GM15510 (cell line): ENCODE results near the gene LDLRAD4.

Experiments
- POLR2A ChIP-seq: IDR thresholded peaks from 3 replicates; pipeline ENCODE4 v1.6.1; 2011; ENCODE audit warnings: borderline replicate concordance; ENCODE audit not compliant: insufficient read length; ENCODE audit errors: extremely low read depth

The LDLRAD4 gene

DNA sequence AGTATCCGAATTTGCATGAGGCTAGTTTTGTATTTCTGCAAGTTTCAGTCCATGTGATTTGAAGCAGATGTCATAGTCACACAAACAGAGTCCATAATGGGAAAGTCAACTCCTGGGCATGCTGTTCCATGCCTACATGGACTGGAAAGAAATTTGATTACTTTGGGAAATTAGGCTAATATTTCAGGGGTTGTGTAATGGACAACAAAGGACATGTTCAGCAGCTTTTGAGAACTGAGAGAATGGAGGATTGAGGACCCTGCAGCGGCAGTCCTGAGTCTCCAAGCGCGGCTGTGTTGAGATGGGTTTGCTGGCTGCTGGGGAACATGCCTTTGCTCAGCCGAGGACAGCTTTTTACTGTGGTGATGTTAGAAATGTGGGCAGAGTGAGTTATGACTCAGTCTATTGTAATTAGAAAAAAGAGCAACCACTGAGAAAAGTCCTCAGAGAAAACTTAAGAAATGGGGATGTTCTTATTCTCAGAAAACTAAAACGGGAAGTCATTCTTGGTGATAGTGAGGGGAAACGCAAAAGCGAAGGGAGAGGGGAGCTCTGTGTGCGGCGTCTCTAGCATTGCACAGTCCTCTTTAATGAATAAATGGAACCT lies 358.6 kb downstream of the LDLRAD4 start:
- TF ChIP-seq POLR2A, result no peak

DNA sequence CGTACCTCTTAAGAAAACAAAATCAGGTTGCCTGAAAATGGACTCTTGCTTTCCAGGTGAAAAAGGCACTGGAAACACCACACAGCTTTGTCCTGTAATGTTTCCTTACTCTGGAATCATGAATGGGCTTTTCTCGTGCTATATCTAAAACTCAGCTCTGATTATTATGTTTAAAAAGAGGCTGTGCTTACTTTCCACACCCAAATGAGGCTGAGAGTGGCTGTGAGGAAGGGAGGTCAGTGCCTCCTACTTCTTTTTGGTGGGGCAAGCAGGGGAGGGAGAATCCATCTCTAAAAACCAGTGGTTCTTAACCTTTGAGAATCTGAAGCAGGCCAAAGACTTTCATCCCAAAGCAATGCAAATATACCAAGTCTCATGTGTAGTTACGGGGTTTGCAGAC lies 359.2 kb downstream of the LDLRAD4 start:
- no peak for TF ChIP-seq POLR2A

DNA sequence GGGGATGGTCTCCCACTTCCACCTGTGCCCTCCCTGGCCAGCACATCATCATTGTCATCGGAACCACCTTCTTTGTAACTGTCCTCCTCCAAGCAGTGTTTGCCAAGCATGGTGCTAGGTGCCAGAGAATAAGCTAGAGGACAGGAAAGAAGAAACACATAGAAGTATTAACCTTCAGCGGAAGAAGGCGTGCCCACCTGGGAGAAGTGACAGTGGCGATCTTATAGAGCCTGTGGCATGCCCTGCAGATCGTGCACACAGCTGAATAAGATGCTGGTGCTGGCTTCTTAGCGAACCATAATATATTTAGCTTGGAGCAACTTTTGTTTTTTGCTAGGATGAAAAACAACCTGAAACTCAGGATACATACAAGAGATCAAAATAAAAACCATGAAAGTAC lies 359.8 kb downstream of the LDLRAD4 start:
- TF ChIP-seq POLR2A, result no peak

DNA sequence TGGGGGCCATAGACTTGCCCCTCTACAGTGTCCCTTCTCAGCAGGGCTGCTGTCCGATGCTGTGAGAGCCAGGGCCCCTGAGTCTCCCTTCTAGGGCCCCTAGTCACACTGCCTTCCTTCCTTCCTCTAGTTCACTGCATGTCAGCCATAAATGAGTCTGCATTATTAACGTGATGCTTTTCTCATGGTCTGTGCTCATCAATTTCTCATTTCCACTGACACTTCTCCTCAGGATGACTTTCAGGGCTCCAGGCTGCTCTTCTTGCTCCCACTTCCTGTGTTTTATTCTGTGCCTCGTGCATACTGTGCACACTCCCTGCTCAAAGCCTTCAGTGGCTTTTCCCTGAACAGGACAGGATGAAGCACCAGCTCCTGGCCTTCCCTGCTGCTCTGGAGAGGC lies 361.3 kb downstream of the LDLRAD4 start:
- no peak for TF ChIP-seq POLR2A

DNA sequence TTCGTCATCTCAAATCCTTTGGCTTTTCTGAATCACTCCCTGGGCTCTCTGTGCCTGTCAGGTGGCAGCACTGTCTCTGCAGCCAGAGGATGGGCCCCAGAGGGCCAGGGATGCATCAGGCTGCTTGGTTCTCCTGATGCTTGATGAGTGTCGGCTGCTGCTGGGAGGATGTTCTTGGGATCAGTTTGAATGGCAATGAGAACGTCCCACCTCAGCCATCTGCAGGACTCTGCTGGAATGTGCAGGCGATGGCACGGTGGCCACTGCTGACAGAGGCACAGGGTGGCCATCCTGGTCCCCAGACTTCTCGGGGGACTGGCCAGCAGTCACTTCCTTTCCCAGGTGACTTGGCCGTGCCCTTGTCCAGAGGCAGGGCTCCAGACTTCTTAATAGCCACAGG lies 361.8 kb downstream of the LDLRAD4 start:
- TF ChIP-seq POLR2A, result no peak

DNA sequence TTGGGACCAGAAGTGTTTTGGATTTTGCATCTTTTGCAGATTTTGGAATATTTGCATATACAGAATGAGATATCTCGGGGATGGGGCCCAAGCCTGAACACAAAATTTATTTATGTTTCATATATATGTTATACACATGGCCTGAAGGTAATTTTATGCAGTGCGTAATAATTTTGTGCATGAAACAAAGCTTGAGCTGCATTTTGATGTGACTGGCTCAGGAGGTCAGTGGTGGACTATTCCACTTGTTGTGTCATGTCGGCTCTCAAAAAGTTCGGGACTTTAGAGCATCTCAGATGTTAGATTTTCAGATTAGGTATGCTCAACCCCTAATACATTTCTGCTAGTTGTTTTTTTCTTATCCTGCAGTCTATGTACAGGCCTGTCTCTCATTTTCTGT lies 362.4 kb downstream of the LDLRAD4 start:
- TF ChIP-seq POLR2A, result no peak

DNA sequence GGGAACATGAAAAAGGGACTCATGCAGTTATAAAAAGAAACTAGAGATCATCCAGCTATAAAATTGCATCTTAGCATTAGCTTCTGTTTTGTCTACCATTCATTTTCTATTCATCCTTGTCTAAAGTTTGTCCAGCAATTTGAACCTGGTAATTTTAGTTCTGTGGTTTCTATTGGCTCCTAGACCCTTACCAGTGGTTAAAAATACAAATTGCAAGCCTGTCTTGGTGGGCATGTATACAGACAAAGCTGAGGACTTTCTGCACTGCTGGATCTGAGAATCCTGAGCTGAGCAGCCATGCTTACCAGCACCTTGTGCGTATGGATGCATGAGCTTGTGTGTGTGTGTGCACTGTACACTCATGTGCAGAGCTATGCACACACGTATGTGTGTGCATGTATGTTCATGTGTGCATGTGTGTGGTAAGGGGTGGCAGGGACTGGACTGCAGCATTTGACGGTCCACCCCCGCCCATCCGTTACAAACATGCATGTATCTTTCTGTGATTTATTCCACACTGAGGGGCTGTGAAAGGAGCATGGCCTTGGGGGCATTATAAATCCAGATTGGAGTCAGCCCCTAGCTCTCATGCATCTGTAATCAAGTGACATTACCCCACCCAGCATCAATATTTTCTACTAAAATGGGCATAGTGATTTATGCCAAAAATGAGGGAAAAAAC lies 363.1 kb downstream of the LDLRAD4 start:
- TF ChIP-seq POLR2A, result no peak

DNA sequence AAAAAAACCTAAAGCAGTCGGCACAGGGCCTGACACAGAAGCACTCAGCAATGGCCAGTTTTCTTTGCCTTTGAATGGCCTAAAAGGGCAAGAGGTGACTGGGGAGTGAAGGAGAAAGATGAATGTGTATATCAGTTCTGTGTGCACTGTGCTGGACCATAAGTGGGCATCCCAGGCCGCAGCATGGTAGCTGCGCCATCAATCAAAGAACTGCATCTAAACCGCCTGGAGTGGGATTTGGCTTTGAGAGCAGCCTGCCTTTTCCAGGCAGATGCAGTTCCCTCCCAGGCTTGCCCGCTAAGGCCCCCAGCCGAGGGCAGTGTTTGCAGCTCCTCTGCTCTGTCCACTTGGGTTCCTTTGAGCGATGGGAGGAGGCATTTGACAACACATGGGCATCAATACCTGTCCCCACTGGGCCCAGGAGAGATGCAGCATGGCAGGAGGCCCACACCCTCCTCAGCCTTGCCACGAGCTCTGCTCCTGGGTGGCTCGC lies 363.7 kb downstream of the LDLRAD4 start:
- no peak for TF ChIP-seq POLR2A

DNA sequence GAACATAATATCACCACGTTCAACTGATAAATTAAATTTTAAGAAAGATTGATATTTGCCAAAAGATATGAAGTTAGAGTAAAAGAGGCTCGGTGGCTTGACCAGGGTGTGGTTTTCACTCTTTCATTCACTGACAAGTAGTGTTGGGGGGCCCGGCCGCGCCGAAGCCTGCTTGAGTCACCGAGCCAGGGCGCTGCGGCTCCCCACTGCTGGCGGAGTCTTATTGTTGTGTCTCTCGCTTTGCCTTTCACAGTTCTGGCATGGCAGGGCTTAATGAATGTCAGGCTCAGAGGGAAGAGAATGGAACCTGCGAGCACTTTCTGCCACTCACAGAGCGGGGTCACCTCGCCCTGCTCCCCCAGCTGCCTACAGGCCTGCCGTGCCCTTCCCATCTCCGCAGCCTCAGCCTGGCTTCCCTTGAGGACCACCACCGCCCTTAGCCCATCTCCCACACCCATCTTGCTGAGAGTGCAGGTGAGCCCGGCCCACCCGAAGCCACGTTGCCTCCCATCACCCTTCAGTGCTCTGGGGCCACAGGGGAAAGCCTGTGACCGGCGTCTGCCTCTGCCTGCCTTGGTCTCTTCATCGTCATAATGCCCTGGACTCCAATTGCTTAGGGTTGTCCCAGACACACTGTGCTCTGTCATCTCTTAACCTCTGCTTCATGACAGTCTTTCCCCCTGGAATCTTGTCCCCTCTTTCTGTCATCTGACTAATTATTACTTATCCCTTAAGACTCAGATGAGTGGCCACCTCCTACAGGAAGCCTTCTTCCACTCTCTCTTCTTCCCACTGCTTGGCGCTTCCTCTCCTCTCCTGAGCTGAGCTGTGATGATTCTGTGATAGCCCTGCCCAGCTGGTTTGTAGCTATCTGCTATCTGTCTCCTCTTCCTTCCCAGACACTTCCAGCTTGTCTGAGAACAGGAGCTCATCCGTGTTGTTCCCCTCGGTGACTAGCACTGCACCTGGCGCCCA lies 365.3 kb downstream of the LDLRAD4 start:
- TF ChIP-seq POLR2A, result no peak

DNA sequence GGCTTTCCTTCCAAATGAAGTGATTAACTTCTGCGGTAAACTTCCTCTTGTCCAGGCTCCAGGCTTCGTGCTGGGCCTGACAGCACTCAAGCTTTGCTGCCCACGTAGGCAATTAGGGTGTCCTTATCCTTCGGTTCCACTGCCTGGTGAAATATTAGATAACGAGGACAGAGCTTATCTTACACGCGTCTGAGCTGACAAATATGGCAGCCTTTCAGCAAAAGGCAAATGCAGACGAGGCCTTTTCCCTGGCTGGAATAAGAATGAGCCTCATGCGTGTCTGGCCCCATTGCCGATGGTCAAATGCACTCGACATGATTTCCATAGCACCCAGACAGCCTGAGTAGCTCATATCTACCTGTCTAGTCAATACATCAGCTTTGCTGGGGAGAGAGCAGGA lies 366.3 kb downstream of the LDLRAD4 start:
- no peak for TF ChIP-seq POLR2A

DNA sequence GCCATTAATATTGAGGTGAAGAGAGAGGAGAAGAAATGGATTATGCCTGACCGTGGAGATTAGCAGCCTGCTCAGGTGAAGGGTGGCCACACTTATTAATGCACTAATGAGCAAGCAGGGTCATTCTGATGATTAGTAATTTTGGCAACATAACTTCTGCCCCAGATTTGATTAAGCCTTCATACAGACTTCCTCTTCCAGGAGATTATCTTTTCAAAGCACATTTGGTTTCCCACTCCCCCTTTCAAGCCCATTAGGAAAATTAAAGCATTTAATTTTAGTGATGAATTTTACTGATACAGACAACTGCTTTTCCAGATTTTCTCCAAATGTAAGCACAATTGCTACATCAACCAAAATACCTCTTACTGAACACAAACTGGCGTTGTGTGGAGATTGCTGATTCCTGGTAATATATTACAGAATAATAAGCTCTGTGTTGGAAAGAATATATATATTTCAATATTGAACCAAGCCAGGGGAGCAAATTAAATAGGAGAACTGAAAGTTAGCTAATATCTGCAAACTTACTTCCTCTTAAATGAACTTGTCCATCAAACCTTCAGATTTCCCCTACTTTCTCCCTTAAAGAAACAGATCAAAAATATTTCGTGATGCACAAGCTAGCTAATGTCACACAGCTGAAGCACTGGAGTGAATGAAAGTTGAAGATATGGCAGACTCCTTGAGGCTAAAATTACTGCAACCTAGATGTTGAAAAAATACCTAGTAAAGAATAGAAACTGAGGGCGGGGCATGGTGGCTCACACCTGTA lies 367.0 kb downstream of the LDLRAD4 start:
- no peak for TF ChIP-seq POLR2A

DNA sequence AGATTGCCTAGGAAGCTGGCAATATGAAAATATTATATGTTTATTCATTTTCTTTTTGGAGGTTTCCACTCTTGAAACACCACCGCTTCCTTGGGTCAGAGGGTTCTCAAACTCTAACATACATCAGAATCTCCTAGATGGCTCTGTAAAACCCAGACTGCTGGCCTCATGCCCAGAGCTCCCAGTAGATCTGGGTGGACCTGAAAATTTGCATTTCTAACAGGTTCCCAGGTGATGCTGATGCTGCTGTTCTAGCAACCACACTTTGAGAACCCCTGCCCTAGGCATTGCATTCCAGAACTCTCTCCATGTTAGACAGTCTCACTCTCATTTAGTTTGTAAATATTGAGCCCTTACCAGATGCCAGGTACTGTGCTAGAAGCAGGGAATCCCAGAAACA lies 368.4 kb downstream of the LDLRAD4 start:
- no peak for TF ChIP-seq POLR2A

DNA sequence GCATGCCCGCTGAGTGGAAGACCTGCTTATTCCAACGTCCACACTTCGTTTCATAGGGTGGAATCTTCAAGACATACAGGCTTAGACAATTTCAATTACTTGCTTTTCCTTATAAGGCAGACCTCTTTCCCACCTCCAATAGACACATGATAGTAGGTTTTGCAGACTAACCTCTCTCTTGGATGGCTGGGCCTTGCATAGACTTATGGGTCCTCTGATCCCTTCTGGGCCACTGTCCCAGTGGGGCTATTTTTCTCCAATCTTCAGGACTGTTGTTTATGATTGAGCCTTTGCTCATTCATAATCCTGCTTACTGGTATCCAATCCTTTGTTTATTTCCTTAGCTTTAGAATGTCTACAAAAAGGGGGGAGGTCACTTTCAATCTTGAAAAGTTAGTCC lies 368.9 kb downstream of the LDLRAD4 start:
- no peak for TF ChIP-seq POLR2A

DNA sequence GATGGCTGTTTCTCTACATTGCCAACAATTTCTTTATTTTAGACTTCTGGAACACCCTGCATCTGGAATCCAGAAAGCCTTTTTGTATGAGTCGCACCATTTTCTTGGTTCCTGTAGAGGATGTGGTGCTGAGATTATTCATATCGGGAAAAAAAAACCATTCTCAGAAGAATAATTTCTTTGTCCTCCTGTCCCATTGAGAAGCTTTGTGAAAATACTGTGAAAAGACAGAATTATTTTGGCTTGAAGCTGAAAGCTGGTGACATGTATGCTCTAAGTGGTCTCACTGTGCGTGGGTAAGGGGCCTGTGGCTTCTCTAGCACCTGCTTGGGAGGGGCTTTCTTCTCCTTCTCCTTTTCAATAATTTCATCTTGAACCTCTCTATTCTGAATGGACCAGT lies 369.4 kb downstream of the LDLRAD4 start:
- no peak for TF ChIP-seq POLR2A
